GM21423 (cell line): Measurements from ENCODE around the gene TJP1.
"Not testable (repeated sequence)": the region's sequence is repeated elsewhere in the genome, so short reads cannot be mapped to it uniquely, and the experiment has no call there.

Experiments used
- ATAC-seq: cut with Tn5 transposase; IDR thresholded peaks from one replicate; pipeline ENCODE4 v1.9.1; 2021; ENCODE audit warnings: mild to moderate bottlenecking, moderate library complexity; ENCODE audit not compliant: unreplicated experiment

TJP1 gene

DNA sequence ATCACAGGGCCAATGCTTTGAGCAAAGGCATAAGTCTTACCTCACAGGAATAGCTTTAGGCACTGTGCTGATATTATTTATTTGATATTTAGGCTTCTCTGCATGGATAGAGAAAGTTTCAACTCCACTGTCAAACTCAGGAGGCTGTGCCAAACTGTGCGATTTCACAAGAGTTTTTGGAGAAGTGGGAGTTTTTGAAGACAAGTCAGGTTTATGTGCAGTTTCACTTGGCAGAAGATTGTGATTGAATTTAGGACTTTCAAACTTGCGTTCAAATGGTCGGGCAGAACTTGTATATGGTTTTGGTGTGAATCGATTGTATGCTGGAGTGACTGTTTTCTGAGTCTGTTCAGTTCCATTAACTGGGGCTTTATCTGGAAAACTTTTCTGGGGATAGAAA is 113.7 kb downstream of the TJP1 start:
- ATAC-seq = no peak

DNA sequence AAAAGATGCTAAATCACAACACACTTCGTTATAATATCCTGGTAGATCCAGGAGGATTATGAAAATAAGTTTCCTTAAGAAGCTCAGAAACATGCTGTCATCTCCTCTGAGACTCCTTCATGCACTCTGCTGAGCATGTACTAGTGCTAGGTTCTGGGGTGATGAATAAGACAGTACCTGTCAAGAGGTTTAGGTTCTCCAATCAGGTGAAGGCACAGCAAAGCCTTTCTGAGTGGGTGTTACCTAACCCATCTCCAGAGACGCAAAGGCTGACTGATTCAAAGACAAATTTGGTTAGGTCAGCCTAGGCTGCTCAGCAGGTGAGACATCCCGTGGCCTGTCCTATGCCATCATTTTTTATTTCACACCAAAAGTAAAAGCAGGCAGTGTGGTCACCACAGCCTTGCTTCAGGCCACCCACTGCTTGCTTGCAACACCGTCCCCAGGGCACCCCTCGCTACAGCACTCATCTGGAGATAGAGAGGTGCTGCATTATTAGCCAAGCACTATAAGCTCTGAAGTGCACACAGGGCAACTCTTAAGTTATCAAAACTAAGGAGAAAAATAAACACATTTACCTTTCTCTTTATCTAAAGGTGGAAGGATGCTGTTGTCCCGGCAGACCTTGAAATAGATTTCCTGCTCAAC is 117.2 kb downstream of the TJP1 start:
- no peak for ATAC-seq

DNA sequence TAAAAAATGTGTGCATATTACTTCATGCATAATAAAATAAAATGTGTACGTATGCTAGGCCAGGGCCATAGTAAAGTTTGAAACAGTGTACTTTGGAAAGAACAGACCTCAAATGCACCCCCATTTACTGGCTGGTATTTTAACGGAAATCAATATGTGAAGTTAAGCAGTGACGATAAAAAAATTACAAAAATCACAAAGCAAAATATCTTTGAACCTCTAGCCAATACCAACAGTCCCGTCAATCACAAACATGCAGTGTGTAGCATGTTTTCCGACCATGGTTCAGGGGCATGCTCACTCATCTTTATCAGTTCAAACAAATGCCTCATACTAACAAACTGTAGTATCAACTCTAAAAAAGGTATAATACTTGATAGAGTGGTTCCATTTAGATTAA is 121.1 kb downstream of the TJP1 start:
- ATAC-seq = no peak

DNA sequence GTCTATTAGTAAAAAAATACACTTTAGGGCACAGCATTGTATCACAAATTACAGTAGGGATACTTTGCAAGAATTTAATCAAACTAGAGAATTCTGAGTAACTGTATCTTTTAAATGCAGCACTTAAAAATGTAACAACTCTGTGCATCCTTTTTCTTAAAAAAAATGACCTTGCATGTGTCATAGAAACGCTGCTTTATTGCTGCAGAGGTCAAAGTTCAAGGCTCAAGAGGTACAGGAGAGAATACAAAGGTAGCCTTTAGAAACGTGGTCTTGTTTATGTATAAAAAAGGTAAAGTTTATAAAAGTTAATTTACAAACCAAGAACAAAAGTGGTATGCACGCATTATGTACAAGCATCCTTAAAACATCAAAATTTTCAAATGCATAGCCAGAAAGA is 122.0 kb downstream of the TJP1 start:
- no peak for ATAC-seq

DNA sequence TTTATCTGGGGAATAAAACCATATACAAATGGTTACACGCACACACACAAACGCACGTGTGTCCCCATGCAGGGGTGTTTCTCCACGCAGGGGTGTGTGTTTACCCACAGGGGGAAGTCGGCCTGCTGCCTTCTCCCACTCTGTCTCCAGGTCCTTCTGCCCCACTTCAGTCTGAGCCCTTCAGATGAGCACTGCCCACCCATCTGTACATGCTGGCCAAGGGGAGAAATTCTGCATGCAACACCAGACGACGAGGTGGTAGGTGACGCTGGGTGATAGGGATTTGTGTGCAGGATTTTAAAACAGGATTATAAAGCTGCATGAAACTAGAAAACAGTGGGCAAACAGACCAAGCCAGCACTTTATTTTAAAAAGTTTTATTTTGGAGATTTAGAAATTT is 122.5 kb downstream of the TJP1 start:
- no peak for ATAC-seq

DNA sequence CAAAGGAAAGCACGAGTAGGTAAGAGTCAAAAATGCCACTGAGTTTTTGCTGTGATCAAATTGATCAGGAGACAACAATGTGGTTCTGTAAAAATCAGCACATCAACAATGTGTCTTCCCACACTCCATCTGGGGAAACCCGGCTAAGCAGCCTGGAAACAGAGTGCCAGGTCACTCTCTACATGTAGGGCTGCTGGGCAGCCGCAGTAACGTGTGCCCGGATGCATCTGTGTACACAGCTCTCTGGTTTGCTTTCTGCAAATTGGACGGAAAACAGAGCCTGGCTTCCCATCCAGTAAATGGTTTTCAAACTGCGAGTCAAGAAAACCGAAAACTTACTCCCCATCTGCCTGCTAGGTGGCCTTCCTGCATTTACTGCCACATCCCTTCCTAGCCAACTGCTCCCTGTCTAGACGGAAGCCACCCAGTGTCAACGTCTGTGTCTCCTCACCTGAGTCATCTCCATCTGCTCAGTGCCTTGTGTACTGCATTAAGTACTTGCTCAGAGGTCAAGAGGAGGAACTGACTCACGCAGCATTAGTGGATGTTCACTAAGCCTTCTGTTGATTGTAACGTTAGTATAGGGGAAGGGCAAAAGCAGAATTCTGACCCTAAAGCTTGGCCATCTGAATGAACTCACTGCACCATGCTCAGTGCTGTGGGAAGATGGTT is 124.1 kb downstream of the TJP1 start:
- ATAC-seq = no peak

DNA sequence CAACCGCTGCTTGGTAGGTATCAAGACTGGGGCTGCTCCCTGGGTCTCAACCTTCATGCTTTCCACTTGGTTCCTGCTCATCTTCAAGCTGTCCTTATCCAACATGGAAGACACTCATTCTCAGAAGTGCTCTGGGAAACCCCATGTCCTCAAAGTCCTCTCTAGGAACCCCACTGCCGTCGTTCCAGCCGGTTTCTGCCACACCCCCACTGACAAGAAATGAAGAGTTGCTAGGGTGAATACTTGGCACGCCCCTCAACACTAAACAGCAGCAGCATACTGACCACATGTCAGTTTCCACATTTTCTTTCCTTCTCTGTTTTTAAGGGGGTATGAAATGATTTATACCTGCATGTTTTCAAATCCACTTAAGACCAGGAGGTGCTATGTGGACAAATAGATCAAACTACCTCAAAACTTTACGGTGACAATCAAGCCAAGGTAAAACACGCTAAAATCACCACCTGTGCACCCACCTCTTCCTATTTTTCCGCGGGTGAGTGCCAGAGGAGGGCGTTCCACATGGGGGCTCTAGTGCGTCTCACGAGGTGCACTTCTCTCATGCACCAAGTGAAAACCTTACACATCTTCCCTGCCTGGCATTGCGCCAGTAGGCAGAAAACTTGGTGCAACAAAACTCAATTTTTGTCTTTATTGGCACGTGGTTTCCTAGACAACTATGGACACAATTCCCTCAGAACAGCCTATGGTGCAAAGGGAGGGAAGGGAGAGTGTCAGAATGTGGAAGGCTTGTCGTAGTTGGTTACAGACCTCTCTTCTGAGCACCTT is 125.1 kb downstream of the TJP1 start:
- no peak for ATAC-seq

DNA sequence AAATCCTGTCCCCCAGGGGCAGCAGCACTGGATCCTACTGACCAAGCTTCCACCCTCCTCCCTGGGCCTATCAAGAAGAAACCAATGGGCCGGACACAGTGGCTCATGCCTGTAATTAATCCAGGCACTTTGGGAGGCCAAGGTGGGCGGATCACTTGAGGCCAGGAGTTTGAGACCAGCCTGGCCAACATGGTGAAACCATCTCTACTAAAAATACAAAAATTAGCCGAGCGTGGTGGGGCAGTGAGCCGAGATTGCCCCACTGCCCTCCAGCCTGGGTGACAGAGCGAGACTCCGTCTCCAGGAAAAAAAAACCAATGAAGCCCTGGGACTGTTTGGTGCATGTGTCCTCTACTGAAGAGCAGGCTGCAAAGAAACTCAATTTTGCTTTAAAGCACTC is 125.8 kb downstream of the TJP1 start:
- ATAC-seq = not testable (repeated sequence)

DNA sequence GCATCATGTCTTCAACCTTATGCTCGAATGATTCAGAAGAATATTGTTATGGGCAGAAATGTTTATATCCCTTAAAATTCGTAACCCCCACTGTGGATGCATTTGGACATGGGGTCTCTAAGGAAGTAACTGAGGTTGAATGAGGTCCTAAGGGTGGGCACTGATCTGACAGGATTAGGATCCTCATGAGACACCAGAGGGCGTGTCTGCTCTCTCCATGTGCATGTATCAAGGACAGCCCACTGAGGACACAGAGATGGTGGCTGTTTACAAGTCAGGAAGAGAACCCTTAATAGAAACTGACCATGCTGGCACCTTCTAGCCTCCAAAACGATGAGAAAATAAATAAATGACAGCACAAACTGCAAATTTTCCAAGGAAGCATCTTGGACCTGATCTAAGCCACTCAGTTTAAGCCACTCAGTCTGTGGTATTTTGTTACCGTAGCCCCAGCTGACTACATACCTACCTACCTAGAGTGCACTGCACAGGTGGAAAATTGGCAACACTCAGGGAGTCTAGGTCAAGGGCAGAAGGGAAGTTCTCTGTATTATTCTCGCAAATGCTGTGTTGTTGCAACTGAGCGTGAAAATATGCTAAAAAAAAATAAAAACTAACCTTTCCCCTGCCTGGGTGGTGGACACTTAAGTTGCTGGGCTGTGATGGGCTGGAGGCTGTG is 126.6 kb downstream of the TJP1 start:
- no peak for ATAC-seq

DNA sequence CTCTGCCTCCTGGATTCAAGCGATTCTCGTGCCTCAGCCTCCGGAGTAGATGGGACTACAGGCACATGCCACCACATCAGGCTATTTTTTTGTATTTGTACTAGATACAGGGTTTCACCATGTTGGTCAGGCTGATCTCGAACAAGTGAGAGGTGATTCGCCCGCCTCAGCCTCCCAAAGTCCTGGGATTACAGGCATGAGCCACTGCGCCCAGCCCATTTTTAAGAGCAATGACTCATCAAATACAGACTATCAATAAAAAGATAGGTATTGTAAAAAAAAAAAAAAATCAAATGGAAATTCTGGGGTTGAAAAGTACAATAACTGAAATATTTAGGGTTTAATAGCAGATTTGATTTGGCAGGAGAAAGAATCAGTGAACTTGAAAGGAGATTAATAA is 129.0 kb downstream of the TJP1 start:
- ATAC-seq = no peak

DNA sequence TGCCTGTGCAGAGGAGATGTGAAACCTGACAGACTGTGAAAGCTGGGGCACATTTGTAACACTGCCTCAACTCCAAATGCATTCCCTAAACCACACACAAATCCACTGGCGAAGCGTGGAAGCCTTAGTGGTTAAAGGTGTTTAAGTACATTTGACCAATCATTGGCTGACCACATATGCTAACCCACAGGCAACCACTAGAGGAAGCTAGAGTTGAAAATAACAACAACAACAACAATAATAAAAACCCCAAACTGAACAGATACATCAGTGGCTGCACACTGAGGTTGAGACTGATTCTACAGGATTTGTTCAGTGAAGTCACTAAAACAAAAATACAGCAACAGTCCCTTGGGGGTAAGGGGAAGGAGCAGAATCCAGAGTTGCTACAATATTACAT is 129.7 kb downstream of the TJP1 start:
- ATAC-seq = no peak

DNA sequence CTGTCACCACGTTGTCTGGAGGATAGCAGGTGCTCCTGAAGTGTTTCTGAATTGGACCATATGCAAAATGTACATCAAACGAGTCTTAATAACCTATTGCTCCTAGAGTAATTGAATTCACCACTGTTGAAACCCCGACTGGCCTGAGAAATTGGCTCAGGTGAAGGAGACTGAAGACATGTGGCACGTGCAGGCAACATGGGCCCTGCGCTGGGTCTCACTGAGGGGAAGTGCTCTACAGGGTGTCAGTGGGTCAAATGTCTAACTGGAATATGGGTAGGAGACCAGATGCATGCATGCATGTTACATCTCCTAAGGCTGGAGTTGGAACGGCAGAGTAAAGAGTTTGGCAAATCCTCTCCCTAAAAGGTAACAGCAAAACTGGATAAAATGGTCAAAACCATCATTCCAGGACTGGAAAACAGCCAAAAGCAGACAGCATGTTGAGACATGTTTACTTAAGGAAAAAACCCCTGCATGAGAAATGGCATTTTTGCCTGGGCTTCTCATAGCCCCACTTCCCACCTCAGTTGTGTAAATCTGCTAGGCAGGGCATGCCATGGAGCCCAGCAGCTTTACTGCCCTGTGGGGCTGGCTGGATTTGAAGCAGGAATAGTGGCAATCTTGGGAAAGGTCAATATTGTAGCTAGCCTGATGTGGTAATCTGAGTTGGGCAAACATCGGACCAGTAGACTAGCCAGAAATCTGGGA is 131.3 kb downstream of the TJP1 start:
- ATAC-seq = no peak

DNA sequence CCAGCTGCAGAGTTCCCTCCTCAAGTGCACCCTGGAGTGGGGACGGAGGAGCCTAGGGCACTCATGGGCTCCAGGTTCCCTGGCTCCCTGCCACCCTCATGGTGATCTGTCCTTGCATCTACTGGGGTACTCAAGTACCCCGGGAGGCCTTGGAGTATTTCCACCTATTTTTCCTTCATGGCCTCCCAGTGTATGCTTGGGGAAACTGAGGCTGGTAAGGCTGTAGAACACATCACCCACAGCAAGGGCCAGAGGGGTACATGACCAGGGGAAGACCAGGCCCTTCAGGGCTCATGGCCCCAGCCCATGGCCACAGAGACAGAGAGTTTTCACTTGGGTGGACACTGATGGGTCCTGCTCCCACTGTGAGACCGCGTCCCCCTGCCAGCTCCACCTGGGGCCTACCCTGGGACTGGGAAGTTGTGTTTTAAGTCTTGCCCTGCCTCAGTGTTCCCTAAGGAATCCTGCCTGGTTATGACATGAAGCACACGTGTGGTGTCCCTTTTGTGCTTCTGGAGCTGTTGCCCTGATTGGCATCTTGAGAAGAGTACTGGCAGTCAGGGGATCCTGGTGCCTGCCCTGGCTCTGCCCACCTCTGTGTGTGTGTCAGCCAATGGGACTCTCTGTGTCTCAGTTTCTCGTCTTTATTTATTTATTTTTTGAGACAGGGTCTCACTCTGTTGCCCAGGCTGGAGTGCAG is 132.8 kb downstream of the TJP1 start:
- no peak for ATAC-seq

DNA sequence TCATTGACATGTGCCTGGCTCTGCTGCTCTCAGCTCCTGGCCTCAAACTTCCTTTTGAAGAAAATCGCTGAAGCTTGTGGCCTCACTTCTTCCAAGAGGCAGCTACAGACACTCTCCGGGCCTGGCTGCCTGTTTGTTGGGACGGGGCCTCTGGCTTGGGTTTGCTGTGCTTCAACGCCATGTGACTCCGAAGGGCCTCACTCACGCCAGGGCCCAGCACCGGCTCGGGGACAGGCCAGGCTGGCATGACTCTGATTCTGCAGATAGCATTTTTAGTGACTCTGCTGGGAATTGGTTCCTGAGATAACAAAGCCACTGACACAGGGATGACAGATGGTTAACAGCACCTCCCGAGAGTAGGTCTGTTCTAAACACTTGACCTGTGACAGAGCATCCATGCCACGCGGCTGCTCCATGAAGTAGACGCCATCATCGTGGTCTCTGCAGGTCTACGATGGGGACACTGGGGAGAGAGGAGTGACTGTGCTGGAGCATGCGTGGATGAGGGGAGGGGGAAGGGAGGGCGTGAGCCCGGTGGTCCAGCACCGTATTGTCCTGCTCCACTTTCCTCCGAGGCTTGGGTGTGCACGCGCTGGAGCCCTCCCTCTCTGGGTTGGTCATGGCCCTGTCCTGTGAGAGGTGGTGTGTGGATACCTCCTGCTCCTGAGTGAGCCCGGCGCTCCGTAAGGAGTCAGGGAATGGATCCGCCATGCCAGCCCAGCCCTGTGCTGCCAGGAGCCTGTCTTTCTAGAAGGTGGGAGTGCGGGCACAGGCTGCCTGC is 133.6 kb downstream of the TJP1 start:
- no peak for ATAC-seq

DNA sequence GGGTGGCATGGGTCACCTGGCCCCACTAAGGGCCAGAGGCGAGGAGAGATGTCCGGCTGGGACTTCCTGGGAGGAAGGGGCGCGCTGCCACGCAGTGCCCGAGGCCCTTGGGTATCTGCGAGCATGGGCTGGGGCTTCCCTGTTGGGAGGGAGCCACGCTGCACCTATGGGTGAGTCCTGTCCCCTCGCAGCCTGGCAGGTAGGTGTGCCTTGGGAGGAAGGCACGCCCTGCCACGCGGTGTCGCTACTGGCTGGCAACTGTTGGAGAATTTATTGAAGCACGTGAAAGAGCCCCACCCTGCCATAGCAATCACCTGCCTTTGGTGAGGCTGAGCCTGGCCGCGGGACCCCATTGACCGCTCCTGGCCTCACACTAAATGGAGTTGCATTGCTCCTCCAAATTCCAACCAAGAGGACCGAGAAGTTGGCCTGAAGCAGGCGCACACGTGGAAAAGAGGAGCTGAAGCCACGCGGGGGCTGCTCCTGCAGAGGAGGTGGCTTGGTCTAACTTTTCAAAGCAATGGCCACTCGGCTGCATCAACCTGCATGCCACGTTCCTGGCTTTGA is 134.2 kb downstream of the TJP1 start:
- no peak for ATAC-seq

DNA sequence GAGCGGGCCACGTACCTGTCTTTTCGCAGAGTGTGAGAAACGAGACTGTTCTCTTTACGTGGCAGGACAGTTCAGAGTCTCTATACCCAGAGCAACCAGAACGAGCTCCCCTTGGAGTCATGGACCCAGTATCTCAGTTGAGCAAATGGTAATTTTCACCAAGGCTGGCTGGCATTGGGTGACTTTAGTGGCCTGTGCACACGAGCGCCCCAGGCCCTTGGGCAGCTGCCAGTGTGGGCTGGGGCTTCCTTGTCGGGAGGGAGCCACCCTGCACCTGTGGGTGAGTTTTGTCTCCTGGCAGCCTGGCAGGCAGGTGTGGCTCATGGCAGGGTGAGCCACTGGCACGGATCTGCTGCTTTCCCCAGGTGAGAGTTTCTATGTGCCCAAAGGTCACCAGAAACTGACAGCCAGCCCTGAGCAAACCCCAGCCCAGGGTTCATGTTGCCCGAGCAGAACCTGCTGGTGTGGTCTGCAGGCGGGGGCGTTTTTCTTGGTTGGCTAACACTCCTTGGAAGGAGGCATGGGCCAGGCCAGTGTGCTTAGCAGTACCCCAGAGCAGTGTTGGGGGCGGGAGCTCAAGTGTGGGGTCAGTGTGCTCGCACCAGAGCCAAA is 135.0 kb downstream of the TJP1 start:
- ATAC-seq = no peak

DNA sequence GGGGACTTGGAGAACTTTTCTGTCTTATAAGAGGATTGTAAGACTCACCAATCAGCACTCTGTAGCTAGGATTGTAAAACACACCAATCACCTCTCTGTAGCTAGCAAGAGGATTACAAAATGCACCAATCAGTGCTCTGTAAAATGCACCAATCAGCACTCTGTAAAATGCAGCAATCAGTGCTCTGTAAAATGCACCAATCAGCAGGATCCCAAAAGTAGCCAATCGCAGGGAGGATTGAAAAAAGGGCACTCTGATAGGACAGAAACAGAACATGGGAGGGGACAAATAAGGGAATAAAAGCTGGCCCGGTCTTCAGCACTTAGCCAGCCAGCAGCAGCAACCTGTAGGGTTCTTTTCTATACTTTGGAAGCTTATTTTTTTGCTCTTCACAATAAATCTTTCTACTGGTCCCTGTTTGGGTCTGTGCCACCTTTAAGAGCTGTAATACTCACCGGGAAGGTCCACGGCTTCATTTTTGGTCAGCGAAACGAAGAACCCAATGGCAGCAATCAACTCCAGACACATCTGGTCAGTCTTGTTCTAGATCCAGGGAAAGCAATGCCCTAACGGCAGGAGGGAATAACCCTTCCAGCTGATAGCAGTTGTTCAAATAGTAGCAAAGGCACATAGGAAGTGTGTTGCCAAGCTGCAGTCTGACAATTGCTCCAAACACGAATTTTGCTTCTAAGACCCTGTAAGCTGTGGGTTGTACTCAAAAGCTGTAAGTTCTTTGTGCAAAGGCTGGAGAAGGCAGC is 135.6 kb downstream of the TJP1 start:
- ATAC-seq = no peak

DNA sequence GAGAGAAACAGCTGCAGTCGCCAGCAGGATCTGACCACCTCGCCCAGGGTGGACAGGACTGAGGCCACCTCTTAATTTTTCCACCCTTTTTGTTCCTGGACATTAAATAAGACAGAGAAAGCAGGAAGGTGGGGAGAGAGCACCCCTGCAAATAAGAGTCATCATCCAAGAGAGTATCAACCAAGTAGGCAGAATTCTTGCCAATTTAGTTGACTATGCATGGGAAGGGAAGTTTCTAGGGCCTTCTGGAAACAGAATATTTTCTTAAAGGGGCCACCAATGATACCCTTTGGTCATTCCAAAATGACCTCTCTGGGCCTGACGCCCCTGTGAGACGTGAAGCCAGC is 136.2 kb downstream of the TJP1 start:
- ATAC-seq = no peak
